Upper lobe of right lung (tissue), 1 donor: Measurements from ENCODE around the gene KRT71. TPM values are rescaled to one million over a fixed set of nuclear protein-coding genes. Genes with fewer than 3 reads are reported as not detected.
"Not testable (repeated sequence)": the region's sequence is repeated elsewhere in the genome, so short reads cannot be mapped to it uniquely, and the experiment has no call there.

Source experiments
- ATAC-seq: fragments of 200-7000 bp; cut with Tn5 transposase; one replicate; pipeline ENCODE4 v1.9.1; 2020; ENCODE audit warnings: mild to moderate bottlenecking, moderate library complexity
- DNase-seq: peaks from one replicate; pipeline ENCODE4 v3.0.0-alpha.2; 2020
- H3K27ac ChIP-seq: fragments of 200-600 bp; one replicate; pipeline ENCODE4 v1.8.0; 2022
- H3K27me3 ChIP-seq: fragments of 200-600 bp; one replicate; pipeline ENCODE4 v1.8.0; 2022; ENCODE audit warnings: mild to moderate bottlenecking
- H3K36me3 ChIP-seq: fragments of 200-600 bp; one replicate; pipeline ENCODE4 v1.8.0; 2022
- H3K4me1 ChIP-seq: fragments of 200-600 bp; one replicate; pipeline ENCODE4 v1.8.0; 2022
- H3K4me3 ChIP-seq: fragments of 200-600 bp; one replicate; pipeline ENCODE4 v1.8.0; 2022; ENCODE audit warnings: mild to moderate bottlenecking
- H3K9me3 ChIP-seq: fragments of 200-600 bp; one replicate; pipeline ENCODE4 v1.8.0; 2022
- intact Hi-C: fragments of 100-400 bp; cut with DNase I; formaldehyde crosslinking; loops from one replicate; pipeline ENCODE4 v1.11.0; 2022
- total RNA-seq: library from RNA; stranded (reverse); fragmentation: NEBNext Ultra II Directional; extraction: Animal tissue kit (Norgen Biotek cat#: 25700); gene quantifications from one replicate; pipeline ENCODE4 v1.2.1, GENCODE V29; 2021
- TF ChIP-seq, protein P1 (sequence below): fragments of 200-600 bp; IDR thresholded peaks from one replicate; pipeline ENCODE4 v1.8.0; 2022; ENCODE audit warnings: antibody characterized with exemption
- donor health status: DM: no; HTN: yes; CAD: no; lungs with severe emphysema.

The KRT71 gene
- total RNA-seq, 1 donor from 2014 or later = not detected

DNA sequence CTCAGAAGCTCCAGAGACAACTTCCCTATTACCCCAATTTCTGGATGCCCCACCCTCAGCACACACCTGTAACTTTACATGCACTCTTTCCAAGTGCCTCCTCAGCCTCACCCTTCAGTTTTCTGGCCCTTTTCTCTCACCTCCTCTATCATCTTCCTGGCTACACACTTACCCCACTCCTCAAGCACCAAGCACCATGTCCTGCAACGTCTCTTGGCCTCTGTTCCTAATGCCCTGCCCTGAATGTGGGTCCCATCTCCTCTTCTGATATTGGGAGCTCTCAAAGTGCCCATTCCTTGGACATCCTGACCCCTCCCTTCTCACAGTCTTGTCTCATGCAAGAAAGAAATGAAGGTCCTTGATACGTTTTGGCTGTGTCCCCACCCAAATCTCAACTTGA, 47.1 kb upstream of the KRT71 start:
- TF ChIP-seq, protein P1, sequence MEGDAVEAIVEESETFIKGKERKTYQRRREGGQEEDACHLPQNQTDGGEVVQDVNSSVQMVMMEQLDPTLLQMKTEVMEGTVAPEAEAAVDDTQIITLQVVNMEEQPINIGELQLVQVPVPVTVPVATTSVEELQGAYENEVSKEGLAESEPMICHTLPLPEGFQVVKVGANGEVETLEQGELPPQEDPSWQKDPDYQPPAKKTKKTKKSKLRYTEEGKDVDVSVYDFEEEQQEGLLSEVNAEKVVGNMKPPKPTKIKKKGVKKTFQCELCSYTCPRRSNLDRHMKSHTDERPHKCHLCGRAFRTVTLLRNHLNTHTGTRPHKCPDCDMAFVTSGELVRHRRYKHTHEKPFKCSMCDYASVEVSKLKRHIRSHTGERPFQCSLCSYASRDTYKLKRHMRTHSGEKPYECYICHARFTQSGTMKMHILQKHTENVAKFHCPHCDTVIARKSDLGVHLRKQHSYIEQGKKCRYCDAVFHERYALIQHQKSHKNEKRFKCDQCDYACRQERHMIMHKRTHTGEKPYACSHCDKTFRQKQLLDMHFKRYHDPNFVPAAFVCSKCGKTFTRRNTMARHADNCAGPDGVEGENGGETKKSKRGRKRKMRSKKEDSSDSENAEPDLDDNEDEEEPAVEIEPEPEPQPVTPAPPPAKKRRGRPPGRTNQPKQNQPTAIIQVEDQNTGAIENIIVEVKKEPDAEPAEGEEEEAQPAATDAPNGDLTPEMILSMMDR = no peak
- Histone ChIP-seq H3K27me3 (peaks cover 31% of the 10 kb centered on the region), H3K36me3 (no peaks in the 10 kb centered on the region), H3K4me3 (no peak overlapping the region), H3K4me1 (no peaks in the 10 kb centered on the region), H3K9me3 (no peaks in the 10 kb centered on the region), H3K27ac (no peak overlapping the region)
- intact Hi-C loops = no loop called here
- ATAC-seq = no peak
- DNase-seq = peak; percentile 12

DNA sequence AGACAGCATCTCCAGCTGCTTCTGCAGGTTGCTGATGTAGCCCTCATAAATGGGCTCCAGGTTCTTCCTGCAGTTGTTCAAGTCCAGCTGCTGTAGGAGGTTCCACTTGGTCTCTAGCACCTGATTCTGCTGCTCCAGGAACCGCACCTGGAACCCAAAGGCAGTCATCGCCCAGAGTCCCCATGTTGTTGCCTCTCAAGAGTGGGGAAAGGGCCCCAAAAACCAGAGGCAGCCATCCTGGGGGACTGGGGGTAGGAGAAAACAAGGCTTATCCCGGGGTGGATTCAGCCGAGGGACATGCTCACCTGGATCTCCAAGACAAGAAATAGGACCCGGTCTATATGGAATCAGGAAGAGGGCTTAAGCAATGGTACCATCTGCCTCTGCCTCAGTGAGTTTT, 46.0 kb upstream of the KRT71 start:
- H3K4me3 ChIP-seq = no peak overlapping the region
- intact Hi-C loops = no loop called here
- no peaks in the 10 kb centered on the region for H3K36me3 ChIP-seq
- ATAC-seq (no peak), DNase-seq (peak; percentile 26)
- peaks cover 36% of the 10 kb centered on the region for H3K27me3 ChIP-seq
- no peak overlapping the region for H3K27ac ChIP-seq
- no peaks in the 10 kb centered on the region for H3K9me3 ChIP-seq
- TF ChIP-seq, protein P1 = no peak
- H3K4me1 ChIP-seq = no peaks in the 10 kb centered on the region

DNA sequence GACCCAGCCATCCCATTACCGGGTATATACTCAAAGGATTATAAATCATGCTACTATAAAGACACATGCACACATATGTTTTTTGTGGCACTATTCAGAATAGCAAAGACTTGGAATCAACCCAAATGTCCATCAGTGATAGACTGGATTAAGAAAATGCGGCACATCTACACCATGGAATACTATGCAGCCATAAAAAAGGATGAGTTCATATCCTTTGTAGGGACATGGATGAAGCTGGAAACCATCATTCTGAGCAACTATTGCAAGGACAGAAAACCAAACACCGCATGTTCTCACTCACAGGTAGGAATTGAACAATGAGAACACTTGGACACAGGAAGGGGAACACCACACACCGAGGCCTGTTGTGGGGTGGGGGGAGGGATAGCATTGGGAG, 41.3 kb upstream of the KRT71 start:
- ATAC-seq, H3K36me3 ChIP-seq, DNase-seq, H3K27ac ChIP-seq, intact Hi-C loops, H3K9me3 ChIP-seq, H3K4me1 ChIP-seq, H3K4me3 ChIP-seq: not testable (repeated sequence)
- peaks cover 15% of the 10 kb centered on the region for H3K27me3 ChIP-seq

DNA sequence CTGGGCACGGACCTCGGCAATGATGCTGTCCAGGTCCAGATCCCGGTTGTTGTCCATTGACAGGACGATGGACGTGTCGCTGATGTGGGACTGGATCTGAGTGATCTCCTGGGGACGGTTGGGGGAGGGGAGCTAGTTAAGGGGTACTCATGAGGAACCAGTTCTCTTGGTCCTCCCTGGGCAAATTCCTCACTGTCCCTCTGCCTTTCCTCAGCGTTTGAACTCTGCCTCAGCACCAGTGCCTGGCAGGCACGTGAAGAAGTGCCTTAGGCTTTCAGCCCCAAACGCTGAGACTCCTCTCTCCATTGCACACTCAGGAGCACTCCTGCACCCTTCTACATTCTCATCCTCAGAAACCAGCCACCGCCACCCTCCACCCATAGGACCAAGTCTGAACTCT, 38.6 kb upstream of the KRT71 start:
- TF ChIP-seq, protein P1 = no peak
- H3K27ac ChIP-seq = no peak overlapping the region
- no peak for DNase-seq
- H3K9me3 ChIP-seq = no peaks in the 10 kb centered on the region
- H3K36me3 ChIP-seq = no peaks in the 10 kb centered on the region
- ATAC-seq = no peak
- no peak overlapping the region for H3K4me3 ChIP-seq
- no peaks in the 10 kb centered on the region for H3K4me1 ChIP-seq
- peaks cover 12% of the 10 kb centered on the region for H3K27me3 ChIP-seq
- intact Hi-C loops = no loop called here

DNA sequence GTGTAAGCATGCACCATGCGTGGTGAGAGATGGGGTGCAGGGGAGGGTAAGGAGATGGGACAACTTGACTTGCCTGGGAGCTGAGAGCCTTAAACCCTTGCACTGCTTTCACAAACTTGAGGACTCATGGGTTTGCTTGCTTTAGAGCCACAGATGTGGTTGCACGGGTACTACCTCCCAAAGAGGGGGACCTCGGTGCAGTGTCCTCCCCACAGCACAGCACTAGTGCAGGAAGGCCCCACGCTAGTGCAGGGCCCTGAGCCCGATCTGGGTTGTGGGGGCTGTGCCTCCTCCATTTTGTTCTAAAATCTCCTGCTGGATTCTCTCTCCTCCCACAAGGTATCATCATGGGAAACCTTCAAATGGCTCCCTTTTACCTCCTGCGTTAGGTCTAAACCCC, 37.1 kb upstream of the KRT71 start:
- TF ChIP-seq, protein P1 = no peak
- Histone ChIP-seq H3K27me3 (peaks cover 12% of the 10 kb centered on the region), H3K4me1 (no peaks in the 10 kb centered on the region), H3K9me3 (no peaks in the 10 kb centered on the region), H3K4me3 (no peak overlapping the region), H3K36me3 (no peaks in the 10 kb centered on the region), H3K27ac (no peak overlapping the region)
- intact Hi-C loops = no loop called here
- ATAC-seq (no peak), DNase-seq (peak; percentile 33)

DNA sequence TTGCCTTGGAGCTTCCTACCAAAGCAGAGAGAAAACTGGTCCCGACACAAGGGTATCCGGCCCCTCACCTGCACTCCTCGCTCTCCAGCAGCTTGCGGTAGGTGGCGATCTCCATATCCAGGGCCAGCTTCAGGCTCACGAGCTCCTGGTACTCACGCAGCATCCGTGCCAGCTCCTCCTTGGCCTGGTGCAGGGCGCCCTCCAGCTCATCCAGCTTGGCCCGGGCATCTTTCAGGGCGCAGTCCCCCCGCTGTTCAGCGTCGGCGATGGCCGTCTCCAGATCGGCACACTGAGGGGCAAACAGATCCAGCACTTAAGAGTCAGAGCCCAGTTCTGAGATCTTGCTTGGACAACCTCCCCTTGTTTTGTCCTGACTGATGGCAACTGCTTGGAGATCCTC, 34.6 kb upstream of the KRT71 start:
- no peak for ATAC-seq
- H3K36me3 ChIP-seq = no peaks in the 10 kb centered on the region
- no peak overlapping the region for H3K4me3 ChIP-seq
- intact Hi-C loops = no loop called here
- DNase-seq = peak; percentile 62
- H3K27ac ChIP-seq = no peak overlapping the region
- no peaks in the 10 kb centered on the region for H3K4me1 ChIP-seq
- H3K9me3 ChIP-seq = no peaks in the 10 kb centered on the region
- H3K27me3 ChIP-seq = peaks cover 1% of the 10 kb centered on the region
- TF ChIP-seq, protein P1 = no peak
